Measurements from ENCODE around the gene BCS1L. TPM values are rescaled to one million over a fixed set of nuclear protein-coding genes. Genes with fewer than 3 reads are reported as not detected.

BCS1L gene
- total RNA-seq, 2 donors from 2014 or later = 40.3 to 42.9 TPM

DNA sequence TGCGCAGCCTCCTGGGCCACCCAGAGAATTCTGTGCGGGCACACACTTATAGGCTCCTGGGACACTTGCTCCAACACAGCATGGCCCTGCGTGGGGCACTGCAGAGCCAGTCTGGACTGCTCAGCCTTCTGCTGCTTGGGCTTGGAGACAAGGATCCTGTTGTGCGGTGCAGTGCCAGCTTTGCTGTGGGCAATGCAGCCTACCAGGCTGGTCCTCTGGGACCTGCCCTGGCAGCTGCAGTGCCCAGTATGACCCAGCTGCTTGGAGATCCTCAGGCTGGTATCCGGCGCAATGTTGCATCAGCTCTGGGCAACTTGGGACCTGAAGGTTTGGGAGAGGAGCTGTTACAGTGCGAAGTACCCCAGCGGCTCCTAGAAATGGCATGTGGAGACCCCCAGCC is 39.4 kb downstream of the BCS1L start:
- intact Hi-C loops (cut with DNase I) = no loop called here
- Histone ChIP-seq H3K9me3 (no peaks in the 10 kb centered on the region), H3K36me3 (peaks cover 0 to 5% of the 10 kb centered on the region in 2 donors), H3K27ac (no peak overlapping the region), H3K27me3 (replicated peaks; ENCODE audit: insufficient read depth) (no peaks in the 10 kb centered on the region), H3K4me3 (no peak overlapping the region), H3K4me1 (replicated peaks) (no peaks in the 10 kb centered on the region)
- 94% methylated on average over 6 of the region's 8 CpGs for WGBS
- TF ChIP-seq POLR2A (IDR thresholded peaks at IDR 0.05) (no peak), POLR2AphosphoS5 (IDR thresholded peaks at IDR 0.05) (no peak)
- TF ChIP-seq, protein P1, sequence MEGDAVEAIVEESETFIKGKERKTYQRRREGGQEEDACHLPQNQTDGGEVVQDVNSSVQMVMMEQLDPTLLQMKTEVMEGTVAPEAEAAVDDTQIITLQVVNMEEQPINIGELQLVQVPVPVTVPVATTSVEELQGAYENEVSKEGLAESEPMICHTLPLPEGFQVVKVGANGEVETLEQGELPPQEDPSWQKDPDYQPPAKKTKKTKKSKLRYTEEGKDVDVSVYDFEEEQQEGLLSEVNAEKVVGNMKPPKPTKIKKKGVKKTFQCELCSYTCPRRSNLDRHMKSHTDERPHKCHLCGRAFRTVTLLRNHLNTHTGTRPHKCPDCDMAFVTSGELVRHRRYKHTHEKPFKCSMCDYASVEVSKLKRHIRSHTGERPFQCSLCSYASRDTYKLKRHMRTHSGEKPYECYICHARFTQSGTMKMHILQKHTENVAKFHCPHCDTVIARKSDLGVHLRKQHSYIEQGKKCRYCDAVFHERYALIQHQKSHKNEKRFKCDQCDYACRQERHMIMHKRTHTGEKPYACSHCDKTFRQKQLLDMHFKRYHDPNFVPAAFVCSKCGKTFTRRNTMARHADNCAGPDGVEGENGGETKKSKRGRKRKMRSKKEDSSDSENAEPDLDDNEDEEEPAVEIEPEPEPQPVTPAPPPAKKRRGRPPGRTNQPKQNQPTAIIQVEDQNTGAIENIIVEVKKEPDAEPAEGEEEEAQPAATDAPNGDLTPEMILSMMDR (IDR thresholded peaks at IDR 0.05) = no peak
- no peak for DNase-seq (ENCODE audit: low spot score)

DNA sequence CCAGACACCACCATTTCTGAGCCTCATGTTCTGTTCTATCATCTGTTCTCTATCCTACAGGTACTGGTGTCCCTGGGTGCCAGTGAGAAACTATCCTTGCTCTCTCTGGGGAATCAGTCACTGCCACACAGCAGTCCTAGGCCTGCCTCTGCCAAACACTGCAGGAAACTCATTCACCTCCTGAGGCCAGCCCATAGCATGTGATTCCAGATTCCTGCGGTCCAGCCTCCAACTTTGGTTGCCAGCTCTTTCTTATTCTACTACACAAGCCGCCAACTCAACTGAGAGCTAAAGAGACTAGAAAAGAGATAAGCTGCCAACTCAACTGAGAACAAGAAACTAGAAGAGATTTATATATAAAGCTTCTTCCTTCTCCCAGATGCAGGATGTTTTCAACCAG is 42.3 kb downstream of the BCS1L start:
- Histone ChIP-seq H3K36me3 (peaks cover 0 to 5% of the 10 kb centered on the region in 2 donors), H3K4me1 (replicated peaks) (no peaks in the 10 kb centered on the region), H3K9me3 (no peaks in the 10 kb centered on the region), H3K27ac (no peak overlapping the region), H3K27me3 (replicated peaks; ENCODE audit: insufficient read depth) (no peaks in the 10 kb centered on the region), H3K4me3 (no peak overlapping the region)
- no peak for DNase-seq (ENCODE audit: low spot score)
- intact Hi-C loops (cut with DNase I) = no loop called here
- TF ChIP-seq, protein P1 (IDR thresholded peaks at IDR 0.05) = no peak
- no peak for TF ChIP-seq POLR2AphosphoS5 (IDR thresholded peaks at IDR 0.05)
- TF ChIP-seq POLR2A (IDR thresholded peaks at IDR 0.05) = no peak
- 88% methylated on average over 2 of the region's 2 CpGs for WGBS

DNA sequence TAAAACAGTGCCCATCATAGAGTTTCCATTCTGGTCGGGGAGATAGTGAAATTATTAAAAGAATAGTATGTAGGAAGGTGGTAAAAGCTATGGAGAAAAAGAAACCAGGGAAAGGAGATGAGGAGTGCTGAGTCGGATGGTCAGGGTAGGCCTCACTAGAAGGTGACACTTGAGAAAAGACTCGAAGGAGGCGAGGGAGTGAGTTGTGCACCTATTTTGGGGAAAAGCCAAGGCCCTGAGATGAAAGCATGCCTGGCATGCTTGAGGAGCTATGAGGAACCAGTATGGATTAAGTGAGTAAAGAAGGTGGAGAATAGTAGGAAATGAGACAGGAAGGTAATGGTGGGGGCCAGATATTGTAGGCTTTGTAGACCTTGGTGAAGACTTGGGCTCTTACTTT is 43.9 kb downstream of the BCS1L start:
- H3K4me1 ChIP-seq (replicated peaks) = no peaks in the 10 kb centered on the region
- no peak overlapping the region for H3K27ac ChIP-seq
- intact Hi-C loops (cut with DNase I) = no loop called here
- whole genome bisulfite sequencing = 75% methylated on average over 4 of the region's 4 CpGs
- no peaks in the 10 kb centered on the region for H3K27me3 ChIP-seq (replicated peaks; ENCODE audit: insufficient read depth)
- TF ChIP-seq, protein P1 (IDR thresholded peaks at IDR 0.05) = no peak
- TF ChIP-seq POLR2AphosphoS5 (IDR thresholded peaks at IDR 0.05) = no peak
- TF ChIP-seq POLR2A (IDR thresholded peaks at IDR 0.05) = no peak
- H3K36me3 ChIP-seq = peaks cover 0 to 5% of the 10 kb centered on the region in 2 donors
- no peaks in the 10 kb centered on the region for H3K9me3 ChIP-seq
- no peak for DNase-seq (ENCODE audit: low spot score)
- H3K4me3 ChIP-seq = no peak overlapping the region

DNA sequence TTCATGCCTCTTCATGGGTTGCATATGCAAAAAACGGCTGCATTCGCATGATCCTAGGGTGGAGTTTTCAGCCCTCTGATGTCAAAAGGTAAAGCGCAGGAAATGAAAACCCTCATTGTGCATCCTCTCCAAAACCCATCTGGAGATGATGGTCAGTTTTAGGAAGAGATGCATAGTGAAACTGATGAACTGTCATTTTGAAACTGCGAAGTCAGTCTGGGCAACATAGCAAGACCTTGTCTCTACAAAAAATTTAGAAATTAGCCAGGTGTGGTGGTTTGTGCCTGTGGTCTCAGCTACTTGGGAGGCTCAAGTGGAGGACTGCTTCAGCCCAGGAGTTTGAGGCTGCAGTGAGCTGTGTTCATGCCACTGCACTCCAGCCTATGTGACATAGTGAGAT is 48.6 kb downstream of the BCS1L start:
- no peak for DNase-seq (ENCODE audit: low spot score)
- H3K4me1 ChIP-seq (replicated peaks) = no peaks in the 10 kb centered on the region
- no peak overlapping the region for H3K4me3 ChIP-seq
- TF ChIP-seq POLR2AphosphoS5 (IDR thresholded peaks at IDR 0.05) (no peak), POLR2A (IDR thresholded peaks at IDR 0.05) (no peak)
- TF ChIP-seq, protein P1 (IDR thresholded peaks at IDR 0.05) = no peak
- intact Hi-C loops (cut with DNase I) = no loop called here
- H3K27me3 ChIP-seq (replicated peaks; ENCODE audit: insufficient read depth) = no peaks in the 10 kb centered on the region
- 95% methylated on average over 4 of the region's 4 CpGs for WGBS
- no peaks in the 10 kb centered on the region for H3K36me3 ChIP-seq
- H3K9me3 ChIP-seq = no peaks in the 10 kb centered on the region
- H3K27ac ChIP-seq = no peak overlapping the region

DNA sequence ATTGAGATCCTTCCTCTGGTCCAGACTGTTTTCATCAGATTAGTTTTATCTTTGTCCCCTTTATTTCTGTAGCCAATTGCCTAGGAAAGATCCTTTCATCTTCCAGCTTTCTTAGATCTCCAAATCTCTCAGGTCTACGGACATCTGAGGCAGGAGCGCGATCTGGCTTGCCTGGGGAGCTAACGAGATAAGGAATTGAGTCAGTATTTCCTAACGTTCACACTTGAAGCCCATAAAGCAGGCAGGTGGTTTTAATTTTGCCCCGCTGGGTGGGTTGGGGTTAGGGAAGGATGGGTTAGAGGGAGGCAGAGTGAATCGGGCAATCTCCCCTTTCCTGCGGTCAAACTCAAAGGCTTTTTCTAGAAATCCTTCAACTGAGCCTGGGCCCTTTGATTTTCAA is 50.4 kb downstream of the BCS1L start:
- Histone ChIP-seq H3K4me3 (no peak overlapping the region), H3K9me3 (no peaks in the 10 kb centered on the region), H3K36me3 (no peaks in the 10 kb centered on the region), H3K27me3 (replicated peaks; ENCODE audit: insufficient read depth) (no peaks in the 10 kb centered on the region), H3K27ac (no peak overlapping the region), H3K4me1 (replicated peaks) (no peaks in the 10 kb centered on the region)
- 73% methylated on average over 8 of the region's 8 CpGs for WGBS
- TF ChIP-seq, protein P1 (IDR thresholded peaks at IDR 0.05) = no peak
- TF ChIP-seq POLR2A (IDR thresholded peaks at IDR 0.05) (no peak), POLR2AphosphoS5 (IDR thresholded peaks at IDR 0.05) (no peak)
- intact Hi-C loops (cut with DNase I) = loop anchor here (2.0 kb wide), 1 partner anchor 137 kb away; no protein-coding TSS in a partner anchor
- DNase-seq (ENCODE audit: low spot score) = no peak

All from prostate gland (tissue), 2 donors.